A549 (cell line): ENCODE measurements around the gene DYNC2I2. TPM values are rescaled to one million over a fixed set of nuclear protein-coding genes. Genes with fewer than 3 reads are reported as not detected.
"Not testable (repeated sequence)": the region's sequence is repeated elsewhere in the genome, so short reads cannot be mapped to it uniquely, and the experiment has no call there.

Experiments
- ATAC-seq, 2 experiments: fragments of 200-7000 bp in 1 of 2; fragments of >200 bp in 1 of 2; cut with Nextera tagmentation in 1 of 2; cut with Tn5 transposase in 1 of 2; 3 replicates each; pipeline versions ENCODE4 v1.8.0 to v1.9.1; 2018 to 2020; ENCODE audit warnings: mild to moderate bottlenecking in 1 of 2, moderate library complexity in 1 of 2
- CTCF ChIA-PET: fragments of 300-600 bp; sonication (Branson Sonifier 250); formaldehyde crosslinking; extraction: SDS; loops from one replicate; lab custom pipeline; 2021; ENCODE audit warnings: antibody characterized with exemption, inconsistent platforms; lab: Yijun Ruan, JAX
- POLR2A ChIA-PET: fragments of 350-600 bp; formaldehyde crosslinking; extraction: SDS; loops from one replicate; lab custom pipeline; 2021; ENCODE audit warnings: antibody characterized with exemption, inconsistent platforms; lab: Yijun Ruan, JAX
- DNase-seq, 2 experiments: peaks; one replicate each; pipeline versions ENCODE4 v3.0.0 to v3.0.0-alpha.2; 2011 to 2016; ENCODE audit warnings: low read depth in 1 of 2, low spot score in 1 of 2
- FAIRE-seq: peaks from 2 replicates; lab custom pipeline; 2011; peaks lifted over from hg19 to GRCh38; lab: Jason Lieb, UNC
- H3K27ac ChIP-seq, 2 experiments: fragments of >200 bp; sonication (Bioruptor Twin); formaldehyde crosslinking; 3 replicates each; pipeline ENCODE4 v1.5.1; 2016 to 2017
- H3K4me1 ChIP-seq: fragments of >200 bp; sonication (Bioruptor Twin); formaldehyde crosslinking; 3 replicates; pipeline ENCODE4 v1.6.1; 2016
- H3K4me2 ChIP-seq: fragments of >200 bp; sonication (Bioruptor Twin); formaldehyde crosslinking; 3 replicates; pipeline ENCODE4 v1.6.1; 2016
- H3K4me3 ChIP-seq: fragments of >200 bp; sonication (Bioruptor Twin); formaldehyde crosslinking; 3 replicates; pipeline ENCODE4 v1.5.1; 2016
- H3K9me3 ChIP-seq: fragments of >200 bp; sonication (Bioruptor Twin); formaldehyde crosslinking; 3 replicates; pipeline ENCODE4 v1.6.1; 2016
- BCL3 ChIP-seq: fragments of >200 bp; sonication (Bioruptor Twin); formaldehyde crosslinking; IDR thresholded peaks from 3 replicates; pipeline ENCODE4 v1.6.1; 2016
- GATA3 ChIP-seq: IDR thresholded peaks from 2 replicates; pipeline ENCODE4 v1.6.1; 2012; ENCODE audit warnings: borderline replicate concordance
- HDAC2 ChIP-seq: fragments of 200-600 bp; sonication (generic); IDR thresholded peaks from 2 replicates; pipeline ENCODE4 v1.6.1; 2016
- JUN ChIP-seq, 2 experiments: fragments of >200 bp; sonication (Bioruptor Twin); formaldehyde crosslinking; IDR thresholded peaks; 2 replicates in 1 of 2; 3 replicates in 1 of 2; pipeline ENCODE4 v1.6.1; 2016 to 2017
- KDM1A ChIP-seq: fragments of 200-600 bp; sonication (generic); IDR thresholded peaks from 2 replicates; pipeline ENCODE4 v1.6.1; 2016; ENCODE audit warnings: low read depth, mild to moderate bottlenecking
- MAFK ChIP-seq: fragments of 450-650 bp; IDR thresholded peaks from 2 replicates; pipeline ENCODE4 v1.6.1; 2014; ENCODE audit not compliant: partially characterized antibody
- MYC ChIP-seq: IDR thresholded peaks from 2 replicates; pipeline ENCODE4 v1.6.1; 2012; ENCODE audit warnings: mild to moderate bottlenecking, inconsistent platforms, low read length, improper control_type of control experiment, borderline replicate concordance
- RAD21 ChIP-seq, 2 experiments: fragments of >200 bp in 1 of 2; sonication (Bioruptor Twin) in 1 of 2; formaldehyde crosslinking in 1 of 2; IDR thresholded peaks in 1 of 2; conservative IDR thresholded peaks in 1 of 2; 2 replicates in 1 of 2; 3 replicates in 1 of 2; pipeline ENCODE4 v1.6.1; 2012 to 2018; ENCODE audit warnings: inconsistent platforms in 1 of 2
- SMC3 ChIP-seq: fragments of >200 bp; sonication (Bioruptor Twin); formaldehyde crosslinking; IDR thresholded peaks from 3 replicates; pipeline ENCODE4 v1.6.1; 2018; ENCODE audit warnings: inconsistent platforms
- TP53 ChIP-seq: fragments of 250-450 bp; sonication (Bioruptor Pico); IDR thresholded peaks from 2 replicates; pipeline ENCODE4 v1.5.0; 2021; ENCODE audit warnings: mild to moderate bottlenecking, moderate library complexity
- ZFP36 ChIP-seq: fragments of 450-650 bp; IDR thresholded peaks from 2 replicates; pipeline ENCODE4 v1.6.1; 2014; ENCODE audit warnings: borderline replicate concordance; ENCODE audit not compliant: partially characterized antibody
- WGBS: methylation state at CpG from one replicate; pipeline ENCODE4 v1.1.6; 2017; ENCODE audit errors: missing lambda C conversion rate; 5-methylcytosine and 5-hydroxymethylcytosine counted together
- polyA plus RNA-seq, 4 experiments: library from polyadenylated mRNA; depleted of rRNA in 3 of 4; stranded (reverse); fragments of >200 nt; fragmentation: RNase III in 1 of 4; extraction: RNeasy Plus Mini Kit Qiagen cat#74134 plus additional on column Dnase treatment in 1 of 4; gene quantifications; 2 replicates in 3 of 4; 3 replicates in 1 of 4; pipeline ENCODE4 v1.2.3, GENCODE V29; 2011 to 2017
- TF ChIP-seq, protein P1 (sequence below): fragments of >200 bp; sonication (Bioruptor Twin); formaldehyde crosslinking; IDR thresholded peaks from 2 replicates; pipeline ENCODE4 v1.6.1; 2016
- TF ChIP-seq, protein P2 (sequence below): fragments of >200 bp; sonication (Bioruptor Twin); formaldehyde crosslinking; IDR thresholded peaks from 3 replicates; pipeline ENCODE4 v1.5.1; 2016

Gene DYNC2I2
- polyA plus RNA-seq, 2 of the 4 experiments (the other 2 are of a cell fraction), result 57.3 to 117 TPM

DNA sequence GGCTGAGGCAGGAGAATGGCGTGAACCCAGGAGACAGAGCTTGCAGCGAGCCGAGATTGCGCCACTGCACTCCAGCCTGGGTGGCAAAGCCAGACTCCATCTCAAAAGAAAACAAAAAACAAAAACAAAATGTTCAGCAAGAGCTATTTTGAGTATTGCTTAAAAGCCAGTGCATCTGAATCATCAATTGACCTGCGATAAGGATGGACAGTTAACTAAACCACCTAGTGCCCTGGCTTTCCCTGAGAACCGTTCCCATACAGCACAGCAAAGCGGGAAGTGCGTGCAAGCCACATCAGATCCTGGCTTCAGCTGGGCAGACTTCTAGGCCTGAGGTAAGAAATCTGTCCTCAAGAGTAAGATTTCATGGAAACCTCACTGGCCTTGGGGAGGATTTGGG lies 2.7 kb downstream of the DYNC2I2 start:
- H3K9me3 ChIP-seq, result no peaks in the 10 kb centered on the region
- peaks cover 4% of the 10 kb centered on the region; the same call in 1 of the 3 replicates for H3K4me1 ChIP-seq
- no peak for DNase-seq
- POLR2A ChIA-PET, result no interaction called here
- WGBS, result 93% methylated on average over 8 of the region's 8 CpGs
- TF ChIP-seq HDAC2, result no peak
- TF ChIP-seq MYC, result no peak
- no peak for TF ChIP-seq ZFP36
- TF ChIP-seq, all 56 proteins: peak for 0
- H3K4me2 ChIP-seq, result no peak overlapping the region
- ATAC-seq (no peak), FAIRE-seq (no peak)
- CTCF ChIA-PET, result interaction anchor here (0.7 to 2.1 kb wide), 9 partner anchors 15 to 215 kb away, joined by 3 to 17 read pairs (median 3); partner anchors contain the start of gene PKN3
- no peak overlapping the region for H3K4me3 ChIP-seq
- H3K27ac ChIP-seq, result peak overlapping the region in 1 of 2 experiments; percentile 34; a peak in 2 of 6 replicates

DNA sequence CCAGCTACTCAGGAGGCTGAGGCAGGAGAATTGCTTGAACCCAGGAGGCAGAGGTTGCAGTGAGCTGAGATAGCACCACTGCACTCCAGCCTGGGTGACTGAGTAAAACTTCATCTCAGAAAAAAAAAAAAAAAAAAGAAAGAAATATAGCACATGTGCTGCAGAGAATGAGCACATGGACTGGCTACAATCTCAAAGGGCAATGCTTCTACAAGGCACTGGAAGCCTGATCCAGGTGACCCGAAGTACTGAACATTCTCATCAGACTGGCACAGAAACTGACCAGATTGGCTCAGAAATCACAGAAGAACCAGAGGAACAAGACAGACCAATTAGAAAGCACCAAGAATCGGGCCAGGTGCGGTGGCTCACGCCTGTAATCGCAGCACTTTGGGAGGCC lies 4.8 kb downstream of the DYNC2I2 start:
- ATAC-seq (no peak), FAIRE-seq (no peak), DNase-seq (no peak)
- 94% methylated on average over 5 of the region's 5 CpGs for WGBS
- H3K4me2 ChIP-seq, result no peak overlapping the region
- POLR2A ChIA-PET, result interaction anchor here (0.6 kb wide), 1 partner anchor 253 kb away, joined by 4 read pairs; no protein-coding TSS in a partner anchor
- H3K4me3 ChIP-seq, result no peak overlapping the region
- H3K27ac ChIP-seq, result no peak overlapping the region
- no peak for TF ChIP-seq BCL3
- TF ChIP-seq TP53 (CRISPR knock-in tag), result no peak
- no peak for TF ChIP-seq MAFK
- no peak for TF ChIP-seq RAD21 (conservative IDR thresholded peaks at IDR 0.05 in 1 of 2, IDR thresholded peaks at IDR 0.05 in 1 of 2)
- TF ChIP-seq, protein P1, sequence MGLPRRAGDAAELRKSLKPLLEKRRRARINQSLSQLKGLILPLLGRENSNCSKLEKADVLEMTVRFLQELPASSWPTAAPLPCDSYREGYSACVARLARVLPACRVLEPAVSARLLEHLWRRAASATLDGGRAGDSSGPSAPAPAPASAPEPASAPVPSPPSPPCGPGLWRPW, result no peak
- no peak for TF ChIP-seq SMC3
- TF ChIP-seq GATA3, result no peak
- TF ChIP-seq KDM1A, result no peak
- H3K9me3 ChIP-seq, result no peaks in the 10 kb centered on the region
- CTCF ChIA-PET, result interaction anchor here (0.7 to 0.9 kb wide), 2 partner anchors 16 to 130 kb away, joined by 3 to 6 read pairs; no protein-coding TSS in a partner anchor
- peaks cover 4% of the 10 kb centered on the region; the same call in 1 of the 3 replicates for H3K4me1 ChIP-seq

DNA sequence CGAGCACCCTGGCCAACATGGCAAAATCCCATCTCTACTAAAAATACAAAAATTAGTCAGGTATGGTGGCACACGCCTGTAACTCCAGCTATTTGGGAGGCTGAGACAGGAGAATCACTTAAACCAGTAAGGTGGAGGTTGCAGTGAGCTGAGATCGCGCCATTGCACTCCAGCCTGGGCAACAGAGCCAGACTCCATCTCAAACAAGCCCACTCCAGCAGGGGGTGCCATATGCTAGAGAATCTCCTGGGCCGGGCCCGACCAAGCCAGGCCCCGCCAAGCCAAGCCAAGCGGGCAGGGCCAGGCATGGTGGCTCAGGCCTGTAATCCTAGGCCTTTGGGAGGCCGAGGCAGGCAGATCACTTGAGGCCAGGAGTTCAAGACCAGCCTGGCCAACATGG lies 8.4 kb downstream of the DYNC2I2 start:
- DNase-seq (peak in 1 of 2 experiments; percentile 73), ATAC-seq (peak; percentile 92 to 95)
- H3K4me3 ChIP-seq, H3K9me3 ChIP-seq, H3K4me1 ChIP-seq, FAIRE-seq, H3K4me2 ChIP-seq, H3K27ac ChIP-seq, POLR2A ChIA-PET: not testable (repeated sequence)
- WGBS, result 88% methylated on average over 8 of the region's 9 CpGs
- TF ChIP-seq, protein P2, sequence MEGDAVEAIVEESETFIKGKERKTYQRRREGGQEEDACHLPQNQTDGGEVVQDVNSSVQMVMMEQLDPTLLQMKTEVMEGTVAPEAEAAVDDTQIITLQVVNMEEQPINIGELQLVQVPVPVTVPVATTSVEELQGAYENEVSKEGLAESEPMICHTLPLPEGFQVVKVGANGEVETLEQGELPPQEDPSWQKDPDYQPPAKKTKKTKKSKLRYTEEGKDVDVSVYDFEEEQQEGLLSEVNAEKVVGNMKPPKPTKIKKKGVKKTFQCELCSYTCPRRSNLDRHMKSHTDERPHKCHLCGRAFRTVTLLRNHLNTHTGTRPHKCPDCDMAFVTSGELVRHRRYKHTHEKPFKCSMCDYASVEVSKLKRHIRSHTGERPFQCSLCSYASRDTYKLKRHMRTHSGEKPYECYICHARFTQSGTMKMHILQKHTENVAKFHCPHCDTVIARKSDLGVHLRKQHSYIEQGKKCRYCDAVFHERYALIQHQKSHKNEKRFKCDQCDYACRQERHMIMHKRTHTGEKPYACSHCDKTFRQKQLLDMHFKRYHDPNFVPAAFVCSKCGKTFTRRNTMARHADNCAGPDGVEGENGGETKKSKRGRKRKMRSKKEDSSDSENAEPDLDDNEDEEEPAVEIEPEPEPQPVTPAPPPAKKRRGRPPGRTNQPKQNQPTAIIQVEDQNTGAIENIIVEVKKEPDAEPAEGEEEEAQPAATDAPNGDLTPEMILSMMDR, result peak; percentile 43
- peak; percentile 26; the same call in 1 of the 3 replicates for TF ChIP-seq SMC3
- peak; percentile 63 to 72 for TF ChIP-seq RAD21 (conservative IDR thresholded peaks at IDR 0.05 in 1 of 2, IDR thresholded peaks at IDR 0.05 in 1 of 2)
- CTCF ChIA-PET, result interaction anchor here (0.7 to 2.3 kb wide), 6 partner anchors 10 to 85 kb away, joined by 3 to 25 read pairs (median 4); no protein-coding TSS in a partner anchor

- POLR2A ChIA-PET, result interaction anchor here (1.5 kb wide), 1 partner anchor 8 kb away, joined by 6 read pairs; no protein-coding TSS in a partner anchor
- H3K9me3 ChIP-seq, result no peaks in the 10 kb centered on the region
- CTCF ChIA-PET, result interaction anchor here (1.0 to 4.1 kb wide), 3 partner anchors 8 to 174 kb away, joined by 3 to 41 read pairs (median 6); partner anchors contain the start of gene ENDOG
- FAIRE-seq (no peak), ATAC-seq (peak in 1 of 2 experiments; percentile 20; a peak in 3 of 6 replicates), DNase-seq (no peak)
- no peak overlapping the region for H3K4me2 ChIP-seq
- TF ChIP-seq JUN (IDR thresholded peaks at IDR 0.05), result no peak
- peak; percentile 38 for TF ChIP-seq ZFP36
- WGBS, result 76% methylated on average over 12 of the region's 12 CpGs
- peak overlapping the region in 1 of 2 experiments; percentile 64; a peak in 3 of 6 replicates for H3K27ac ChIP-seq
- peaks cover 16% of the 10 kb centered on the region for H3K4me1 ChIP-seq
- H3K4me3 ChIP-seq, result no peak overlapping the region
These were observed 12.9 kb downstream of the DYNC2I2 start for GRCh38 chr9:128643519-128644300.
